DMS53 treated with DMSO at 0.1 percent for 48 hours (cell line): Measurements from ENCODE around the gene RETREG1.
"Not testable (repeated sequence)": the region's sequence is repeated elsewhere in the genome, so short reads cannot be mapped to it uniquely, and the experiment has no call there.

ENCODE experiments used
- DNase-seq: peaks from one replicate; lab custom pipeline; 2025; ENCODE audit not compliant: unreplicated experiment; lab: John Stamatoyannopoulos, UW

RETREG1 gene

GRCh38 chr5:16492398-16493140 is 124.2 kb downstream of the RETREG1 start:
- peak; percentile 22 for DNase-seq

GRCh38 chr5:16490911-16491310 is 125.9 kb downstream of the RETREG1 start:
- DNase-seq: no peak

- DNase-seq: peak; percentile 56
These were observed 127.4 kb downstream of the RETREG1 start for GRCh38 chr5:16489322-16489791.

DNA sequence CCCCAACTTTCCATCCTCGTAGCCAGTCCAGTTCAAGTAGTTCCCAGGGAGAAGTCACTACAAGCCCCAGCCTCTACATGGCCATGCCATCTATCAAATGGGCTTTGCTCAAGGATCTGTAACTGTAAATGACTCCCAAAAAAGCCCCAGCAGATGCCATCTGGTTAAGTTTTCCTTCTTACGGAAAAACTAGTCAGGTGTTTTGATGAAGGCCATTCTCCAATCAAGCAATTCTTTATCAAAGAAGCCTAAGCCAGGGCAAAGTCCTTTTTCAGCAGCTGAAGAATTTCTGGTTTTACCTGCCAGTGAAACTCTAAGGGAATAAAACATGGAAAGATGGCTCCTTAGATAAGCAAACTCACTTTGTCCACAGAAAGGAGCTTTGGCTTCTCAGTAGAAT is 129.3 kb downstream of the RETREG1 start:
- DNase-seq: no peak

- DNase-seq: peak; percentile 77
These were observed 130.1 kb downstream of the RETREG1 start for GRCh38 chr5:16486711-16487111.

GRCh38 chr5:16485656-16486055 is 131.1 kb downstream of the RETREG1 start:
- no peak for DNase-seq

DNA sequence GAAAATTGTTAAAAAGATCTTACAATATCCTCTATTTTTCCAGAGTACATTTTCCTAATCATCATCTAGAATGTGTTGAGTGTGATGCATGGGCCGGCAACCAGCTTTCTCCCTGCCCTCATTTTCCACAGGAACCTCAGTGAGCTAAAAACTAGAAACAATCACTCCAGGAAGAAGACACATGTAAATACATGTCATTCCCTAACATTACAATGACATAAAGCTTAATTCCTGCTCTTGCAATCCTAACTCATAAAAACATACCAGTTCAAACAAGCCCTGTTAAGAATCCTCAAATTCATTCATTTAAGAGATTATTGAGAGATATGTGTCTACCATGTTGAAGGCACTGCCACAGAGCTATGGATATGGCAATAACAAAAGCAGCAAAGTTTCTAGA is 132.7 kb downstream of the RETREG1 start:
- no peak for DNase-seq

DNA sequence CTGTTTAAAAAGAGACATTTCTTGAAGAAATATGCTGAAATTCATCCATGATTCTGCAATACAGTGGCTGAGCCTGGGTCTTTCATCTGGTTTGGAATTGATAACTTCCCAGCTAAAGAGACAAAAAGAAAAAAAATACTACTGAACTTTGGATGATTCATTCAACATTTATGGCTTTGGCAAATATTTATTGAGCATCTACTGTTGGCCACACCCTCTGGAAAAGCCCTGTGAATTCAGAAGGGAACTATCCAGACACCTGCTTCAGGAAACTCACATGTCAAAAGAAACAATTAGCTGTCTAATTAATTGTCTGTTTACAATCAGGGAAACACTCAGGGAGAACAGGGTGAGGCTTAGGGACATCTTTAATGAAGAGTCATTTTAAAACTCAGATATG is 133.4 kb downstream of the RETREG1 start:
- peak; percentile 25 for DNase-seq

DNA sequence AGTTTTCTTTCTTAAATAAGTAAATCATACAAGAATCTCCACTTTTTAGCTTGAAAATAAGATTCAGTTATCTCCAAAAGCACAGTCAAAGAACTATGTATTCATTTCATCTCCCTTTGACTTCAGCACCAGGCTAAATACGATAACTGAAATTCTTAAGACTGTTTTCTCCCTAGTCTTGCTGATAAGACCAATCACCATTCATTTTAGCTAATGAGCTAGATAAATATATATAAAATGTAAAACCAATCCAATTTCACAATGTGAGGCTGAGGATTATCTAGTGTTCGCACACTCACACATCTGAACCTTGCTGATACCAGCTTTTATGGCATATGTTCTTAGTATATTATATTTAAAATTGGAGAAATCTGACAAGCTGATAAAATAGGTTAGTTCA is 133.9 kb downstream of the RETREG1 start:
- no peak for DNase-seq

DNA sequence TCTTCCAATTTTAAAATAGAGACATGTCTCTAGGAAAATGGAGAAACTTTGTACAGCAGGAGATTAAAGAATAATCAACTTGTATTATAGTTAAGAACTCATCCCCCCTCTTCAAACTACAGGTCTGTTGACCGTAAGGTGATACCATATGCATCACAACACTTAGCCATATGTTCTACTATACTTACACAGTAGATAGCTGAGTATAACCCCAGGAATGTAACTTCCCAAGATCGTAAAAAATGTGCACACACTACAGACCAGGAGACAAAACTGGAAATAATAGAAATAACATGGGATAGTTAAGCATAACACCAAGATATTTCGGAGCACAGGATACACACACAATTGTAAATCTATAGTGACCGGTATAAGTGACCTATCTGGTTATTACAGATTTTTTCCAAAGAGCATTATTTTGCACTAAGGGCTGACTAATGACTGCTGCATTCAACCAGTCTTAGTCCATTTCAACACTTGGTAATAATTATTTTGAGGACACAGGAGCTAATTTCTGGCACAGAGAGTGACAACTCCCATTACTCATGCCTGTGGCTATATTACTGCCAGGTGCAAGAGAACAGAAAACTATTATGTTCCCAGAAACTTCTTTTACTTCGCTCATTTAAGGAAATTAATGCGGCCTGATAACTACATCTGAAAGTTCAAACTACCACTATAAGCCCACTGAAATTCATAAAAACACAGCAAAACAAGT is 135.8 kb downstream of the RETREG1 start:
- no peak for DNase-seq

DNA sequence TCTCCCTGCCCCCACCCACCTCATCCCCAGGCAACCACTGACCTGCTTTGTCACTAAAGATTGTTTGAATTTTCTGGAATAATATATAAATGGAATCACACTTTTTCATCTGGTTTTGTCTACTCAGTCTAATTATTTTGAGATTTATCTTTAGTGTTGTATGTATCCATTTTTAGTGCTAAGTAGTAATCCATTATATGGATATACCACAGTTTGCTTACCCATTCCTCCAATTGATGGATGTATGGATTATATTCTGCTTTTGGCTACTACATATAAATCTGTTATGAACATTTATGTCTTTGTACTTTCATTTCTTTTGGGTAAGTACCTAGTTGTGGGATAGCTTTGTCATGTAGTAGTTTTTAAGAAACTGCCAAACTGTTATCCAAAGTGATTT is 136.7 kb downstream of the RETREG1 start:
- DNase-seq: no peak

- no peak for DNase-seq
These were observed 139.3 kb downstream of the RETREG1 start for GRCh38 chr5:16477541-16477940.

- DNase-seq: not testable (repeated sequence)
These were observed 140.4 kb downstream of the RETREG1 start for GRCh38 chr5:16476417-16476816.

- DNase-seq: no peak
These were observed 145.4 kb downstream of the RETREG1 start for GRCh38 chr5:16471387-16471786.

DNA sequence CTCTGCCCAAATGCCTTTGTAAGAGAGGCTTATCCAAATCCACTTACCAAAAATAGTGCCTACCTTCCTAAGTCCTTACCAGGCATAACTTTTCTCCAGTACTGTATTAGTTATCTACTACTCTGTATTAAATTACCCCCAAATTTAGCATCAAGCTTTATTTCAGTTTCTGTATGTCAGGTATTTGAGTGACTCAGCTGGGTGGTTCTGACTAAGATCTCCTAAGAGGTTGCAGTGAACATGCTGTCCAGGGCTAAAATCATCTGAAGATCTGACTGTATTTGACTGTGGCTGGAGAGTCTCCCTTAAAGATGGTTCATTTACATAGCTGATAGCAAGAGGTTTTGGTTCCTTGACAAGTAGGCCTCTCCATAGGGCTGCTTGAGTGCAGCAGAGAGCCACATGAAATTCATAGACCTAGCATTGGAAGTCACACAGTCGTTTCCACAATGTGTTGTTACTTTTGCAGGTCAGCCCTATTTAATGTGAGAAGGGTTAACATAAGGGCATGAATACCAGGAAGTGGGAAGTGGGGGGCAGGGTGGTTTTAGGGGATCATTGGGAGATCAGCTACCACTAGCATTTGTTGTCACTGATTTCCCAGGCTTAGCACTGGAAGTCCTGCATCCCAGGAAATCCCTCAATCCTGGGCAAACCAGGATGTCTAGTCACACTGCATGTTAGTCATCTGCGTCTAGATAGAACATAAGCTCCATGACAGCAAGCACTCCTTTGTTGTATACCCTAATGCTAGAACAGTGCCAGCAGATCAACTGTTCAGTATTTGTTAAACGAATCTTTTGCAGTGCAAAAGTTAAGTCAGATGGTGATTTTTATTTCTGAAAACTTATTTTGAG is 149.2 kb downstream of the RETREG1 start:
- DNase-seq: no peak

GRCh38 chr5:16465544-16466432 is 151.0 kb downstream of the RETREG1 start, which contains the start of gene ZNF622:
TSS of gene ZNF622 (minus strand) at chr5:16465800. CDS start at chr5:16465665, 135 bp downstream.
- DNase-seq: peak; percentile 93

DNA sequence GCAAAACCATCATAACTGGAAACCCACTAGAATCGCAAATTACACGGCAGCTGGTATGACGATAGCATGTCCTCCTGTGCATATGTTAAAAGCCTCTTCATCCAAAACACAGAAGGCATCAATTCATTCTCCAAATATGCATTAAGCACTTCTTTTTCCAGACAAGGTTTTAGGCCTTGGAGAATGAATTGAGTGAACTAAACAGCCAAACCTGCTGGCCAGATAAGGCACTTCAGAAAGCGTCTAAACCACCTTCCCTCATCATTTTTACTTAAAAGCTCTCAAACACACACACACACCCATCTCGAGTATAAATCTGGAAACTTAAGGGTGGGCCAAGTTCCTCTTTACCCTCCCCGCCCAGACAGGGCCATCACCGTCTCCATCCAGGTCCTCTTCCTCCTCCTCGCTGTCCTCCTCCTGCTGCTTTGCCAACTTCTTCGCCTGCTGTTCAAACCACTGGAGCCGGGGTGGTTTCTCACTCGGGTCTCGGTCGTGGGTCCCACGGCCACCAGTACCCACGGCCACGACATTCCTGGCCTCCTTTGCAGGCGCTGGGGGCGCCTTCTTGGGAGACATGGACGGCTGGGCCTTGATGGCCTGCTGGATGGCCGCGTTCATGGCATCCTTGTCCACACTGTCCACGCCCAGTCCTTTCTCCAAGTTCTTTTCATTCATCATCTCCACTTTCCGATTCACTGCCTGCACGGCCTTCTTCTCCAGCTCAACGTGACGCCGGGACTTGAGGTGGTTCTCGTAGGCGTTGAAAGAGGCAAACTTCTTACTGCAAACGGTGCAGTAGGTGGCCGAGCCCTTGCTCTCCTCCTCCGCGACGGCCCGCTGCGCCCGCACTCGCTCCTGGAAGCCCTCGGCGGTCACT is 151.9 kb downstream of the RETREG1 start:
- no peak for DNase-seq

DNA sequence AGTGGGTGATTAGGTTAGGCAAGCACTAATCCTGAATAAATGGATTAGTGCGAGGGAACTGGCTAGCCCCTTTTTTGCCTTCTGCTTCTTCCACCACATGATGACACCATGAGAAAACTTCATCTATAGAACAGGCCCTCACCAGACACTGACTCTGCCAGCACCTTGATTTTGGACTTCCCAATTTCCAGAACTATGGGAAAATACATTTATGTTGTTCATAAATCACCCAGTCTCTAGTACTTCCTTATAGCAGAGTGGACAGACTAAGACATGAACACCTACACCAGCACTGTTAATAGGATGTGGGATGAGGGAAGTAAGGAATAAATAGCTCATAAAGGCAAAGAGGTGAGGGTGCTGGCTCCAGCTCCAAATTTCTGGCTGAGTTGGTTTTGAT is 152.6 kb downstream of the RETREG1 start:
- DNase-seq: no peak

GRCh38 chr5:16461782-16462181 is 155.0 kb downstream of the RETREG1 start:
- no peak for DNase-seq
